ENCODE results near the gene CD14.
A peak's percentile ranks its signal among the peaks of the same experiment; 100 is the strongest.
"Not testable (repeated sequence)": the region's sequence is repeated elsewhere in the genome, so short reads cannot be mapped to it uniquely, and the experiment has no call there.

Gene CD14

GRCh38 chr5:140593070-140593469 is 39.9 kb downstream of the CD14 start:
- not testable (repeated sequence) for DNase-seq

GRCh38 chr5:140591747-140592372 is 41.1 kb downstream of the CD14 start:
- peak; percentile 75 for DNase-seq

- no peak for DNase-seq
Measured at GRCh38 chr5:140590861-140591260, 42.1 kb downstream of the CD14 start.

GRCh38 chr5:140588311-140589070 is 44.5 kb downstream of the CD14 start:
- peak; percentile 40 for DNase-seq

- DNase-seq: no peak
Measured at GRCh38 chr5:140587495-140587894, 45.5 kb downstream of the CD14 start.

Data from fibroblast of skin of back (primary cell).